ENCODE results near the gene DNM3.

Gene DNM3

DNA sequence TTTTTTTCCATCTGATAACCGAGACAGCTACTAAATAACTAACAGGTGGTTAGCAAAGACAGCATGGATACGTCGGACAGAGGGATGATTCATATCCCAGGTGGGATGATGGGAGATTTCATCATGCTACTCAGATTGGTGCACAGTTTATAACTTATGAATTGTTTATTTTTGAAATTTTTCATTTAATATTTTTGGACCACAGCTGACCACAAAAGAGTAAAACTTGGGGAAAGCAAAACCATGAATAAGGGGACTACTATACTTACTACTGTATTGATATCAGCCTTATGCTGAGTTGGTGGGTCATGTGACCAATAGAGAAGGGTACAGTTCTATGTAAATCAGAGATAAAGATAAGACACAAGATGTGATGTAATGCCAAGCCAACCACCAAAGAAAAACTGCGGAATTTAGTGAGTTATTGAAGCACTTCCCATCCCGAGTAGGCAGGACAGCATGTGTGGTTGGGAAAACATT is 331.1 kb downstream of the DNM3 start:
- Mint-ChIP-seq H3K27me3 (ENCODE audit: low read depth) (no peaks in the 10 kb centered on the region), H3K36me3 (ENCODE audit: low read depth) (no peaks in the 10 kb centered on the region), H3K9me3 (no peaks in the 10 kb centered on the region), H3K4me1 (peaks cover 37% of the 10 kb centered on the region), H3K4me3 (no peak overlapping the region), H3K27ac (no peak overlapping the region)
- TF ChIP-seq, protein P1, sequence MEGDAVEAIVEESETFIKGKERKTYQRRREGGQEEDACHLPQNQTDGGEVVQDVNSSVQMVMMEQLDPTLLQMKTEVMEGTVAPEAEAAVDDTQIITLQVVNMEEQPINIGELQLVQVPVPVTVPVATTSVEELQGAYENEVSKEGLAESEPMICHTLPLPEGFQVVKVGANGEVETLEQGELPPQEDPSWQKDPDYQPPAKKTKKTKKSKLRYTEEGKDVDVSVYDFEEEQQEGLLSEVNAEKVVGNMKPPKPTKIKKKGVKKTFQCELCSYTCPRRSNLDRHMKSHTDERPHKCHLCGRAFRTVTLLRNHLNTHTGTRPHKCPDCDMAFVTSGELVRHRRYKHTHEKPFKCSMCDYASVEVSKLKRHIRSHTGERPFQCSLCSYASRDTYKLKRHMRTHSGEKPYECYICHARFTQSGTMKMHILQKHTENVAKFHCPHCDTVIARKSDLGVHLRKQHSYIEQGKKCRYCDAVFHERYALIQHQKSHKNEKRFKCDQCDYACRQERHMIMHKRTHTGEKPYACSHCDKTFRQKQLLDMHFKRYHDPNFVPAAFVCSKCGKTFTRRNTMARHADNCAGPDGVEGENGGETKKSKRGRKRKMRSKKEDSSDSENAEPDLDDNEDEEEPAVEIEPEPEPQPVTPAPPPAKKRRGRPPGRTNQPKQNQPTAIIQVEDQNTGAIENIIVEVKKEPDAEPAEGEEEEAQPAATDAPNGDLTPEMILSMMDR (IDR thresholded peaks at IDR 0.05; ENCODE audit: unreplicated experiment in 3 of 3), result no peak

DNA sequence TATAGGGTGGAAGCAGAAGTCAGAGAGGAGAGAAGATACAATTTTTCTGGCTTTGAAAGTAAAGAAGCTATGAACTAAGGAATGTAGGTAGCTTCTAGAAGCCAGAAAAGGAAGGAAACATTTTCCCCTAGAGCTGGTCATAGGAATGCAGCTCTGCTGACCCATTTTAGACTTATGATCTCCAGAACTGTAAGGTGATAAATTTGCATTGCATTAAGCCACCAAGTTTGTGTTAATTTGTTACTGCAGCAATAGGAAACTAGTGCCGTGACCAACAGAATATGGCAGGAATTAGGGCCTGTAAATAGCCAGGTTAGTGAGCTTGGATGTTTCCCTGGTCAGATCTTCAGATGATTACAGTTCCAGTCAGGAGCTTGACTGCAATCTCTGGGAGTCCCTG is 334.9 kb downstream of the DNM3 start:
- peaks cover 31% of the 10 kb centered on the region for H3K4me1 Mint-ChIP-seq
- TF ChIP-seq, protein P1 (IDR thresholded peaks at IDR 0.05; ENCODE audit: unreplicated experiment in 3 of 3), result no peak
- H3K36me3 Mint-ChIP-seq (ENCODE audit: low read depth), result no peaks in the 10 kb centered on the region
- H3K4me3 Mint-ChIP-seq, result no peak overlapping the region
- peak overlapping the region; percentile 36 to 56 (median 45) for H3K27ac Mint-ChIP-seq
- no peaks in the 10 kb centered on the region for H3K9me3 Mint-ChIP-seq
- H3K27me3 Mint-ChIP-seq (ENCODE audit: low read depth), result no peaks in the 10 kb centered on the region

DNA sequence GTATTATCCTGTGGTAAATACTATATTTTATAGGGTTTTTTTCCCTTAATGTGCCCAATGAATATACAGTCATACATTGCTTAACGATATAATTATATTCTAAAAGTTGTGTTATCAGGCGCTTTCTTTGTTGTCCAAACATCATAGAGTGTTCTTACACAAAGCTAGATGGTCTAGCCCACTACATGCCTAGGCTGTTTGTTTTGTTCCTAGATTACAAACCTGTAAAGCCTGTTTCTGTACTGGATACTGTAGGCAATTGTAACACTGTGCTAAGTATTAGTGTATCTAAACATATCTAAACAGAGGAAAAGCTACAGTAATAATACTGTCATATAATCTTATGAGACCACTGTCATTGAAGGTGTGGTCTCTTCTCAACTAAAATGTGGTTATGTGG is 336.6 kb downstream of the DNM3 start:
- Mint-ChIP-seq H3K27me3 (ENCODE audit: low read depth) (no peaks in the 10 kb centered on the region), H3K36me3 (ENCODE audit: low read depth) (no peaks in the 10 kb centered on the region), H3K4me1 (peaks cover 47% of the 10 kb centered on the region), H3K9me3 (no peaks in the 10 kb centered on the region), H3K27ac (peak overlapping the region in 2 of 3 experiments; percentile 99), H3K4me3 (no peak overlapping the region)
- TF ChIP-seq, protein P1 (IDR thresholded peaks at IDR 0.05; ENCODE audit: unreplicated experiment in 3 of 3), result no peak

DNA sequence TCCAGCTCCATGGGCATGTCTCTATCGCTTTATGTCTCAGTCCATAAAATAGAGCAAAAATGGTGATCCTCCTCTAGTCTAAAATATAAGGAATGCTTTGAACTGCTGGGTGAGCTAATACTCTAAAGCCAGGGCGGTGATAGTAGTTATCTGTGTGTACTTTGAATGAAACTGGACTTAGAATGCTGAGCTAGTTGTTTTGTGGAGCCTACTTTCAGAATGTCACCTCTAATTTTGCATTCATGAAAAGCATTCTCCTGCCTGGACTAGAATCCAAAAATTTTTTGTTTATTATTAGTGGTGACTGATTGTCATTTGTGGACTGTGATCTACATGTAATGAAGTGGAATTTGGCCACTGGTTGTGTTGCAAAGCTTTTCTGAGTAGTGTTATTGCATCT is 337.6 kb downstream of the DNM3 start:
- H3K4me1 Mint-ChIP-seq, result peaks cover 51% of the 10 kb centered on the region
- H3K4me3 Mint-ChIP-seq, result no peak overlapping the region
- H3K9me3 Mint-ChIP-seq, result no peaks in the 10 kb centered on the region
- TF ChIP-seq, protein P1 (IDR thresholded peaks at IDR 0.05; ENCODE audit: unreplicated experiment in 3 of 3), result no peak
- no peaks in the 10 kb centered on the region for H3K36me3 Mint-ChIP-seq (ENCODE audit: low read depth)
- no peaks in the 10 kb centered on the region for H3K27me3 Mint-ChIP-seq (ENCODE audit: low read depth)
- H3K27ac Mint-ChIP-seq, result peak overlapping the region; percentile 99

DNA sequence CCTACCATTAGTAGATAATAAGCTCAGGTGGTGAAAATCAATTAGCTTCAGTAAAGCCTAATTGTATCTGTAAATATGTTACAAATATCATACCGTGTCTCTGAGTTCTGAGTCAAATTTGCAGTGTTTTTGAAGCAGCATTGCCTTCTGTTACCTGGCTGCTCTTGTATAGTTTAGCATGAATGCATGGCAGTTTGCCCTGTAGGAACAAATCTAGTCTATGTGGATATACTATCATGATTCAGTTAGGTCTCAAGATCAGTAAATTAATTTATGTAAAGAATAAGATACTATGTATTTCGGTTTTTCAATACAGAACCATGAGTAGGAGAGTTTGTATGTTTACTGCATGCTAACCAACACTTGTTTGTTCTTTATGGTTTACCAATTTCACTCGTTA is 338.6 kb downstream of the DNM3 start:
- Mint-ChIP-seq H3K27ac (peak overlapping the region; percentile 99), H3K36me3 (ENCODE audit: low read depth) (no peaks in the 10 kb centered on the region), H3K27me3 (ENCODE audit: low read depth) (no peaks in the 10 kb centered on the region), H3K4me3 (peak overlapping the region in 1 of 3 experiments; percentile 59), H3K4me1 (peaks cover 56% of the 10 kb centered on the region), H3K9me3 (no peaks in the 10 kb centered on the region)
- TF ChIP-seq, protein P1 (IDR thresholded peaks at IDR 0.05; ENCODE audit: unreplicated experiment in 3 of 3), result no peak

DNA sequence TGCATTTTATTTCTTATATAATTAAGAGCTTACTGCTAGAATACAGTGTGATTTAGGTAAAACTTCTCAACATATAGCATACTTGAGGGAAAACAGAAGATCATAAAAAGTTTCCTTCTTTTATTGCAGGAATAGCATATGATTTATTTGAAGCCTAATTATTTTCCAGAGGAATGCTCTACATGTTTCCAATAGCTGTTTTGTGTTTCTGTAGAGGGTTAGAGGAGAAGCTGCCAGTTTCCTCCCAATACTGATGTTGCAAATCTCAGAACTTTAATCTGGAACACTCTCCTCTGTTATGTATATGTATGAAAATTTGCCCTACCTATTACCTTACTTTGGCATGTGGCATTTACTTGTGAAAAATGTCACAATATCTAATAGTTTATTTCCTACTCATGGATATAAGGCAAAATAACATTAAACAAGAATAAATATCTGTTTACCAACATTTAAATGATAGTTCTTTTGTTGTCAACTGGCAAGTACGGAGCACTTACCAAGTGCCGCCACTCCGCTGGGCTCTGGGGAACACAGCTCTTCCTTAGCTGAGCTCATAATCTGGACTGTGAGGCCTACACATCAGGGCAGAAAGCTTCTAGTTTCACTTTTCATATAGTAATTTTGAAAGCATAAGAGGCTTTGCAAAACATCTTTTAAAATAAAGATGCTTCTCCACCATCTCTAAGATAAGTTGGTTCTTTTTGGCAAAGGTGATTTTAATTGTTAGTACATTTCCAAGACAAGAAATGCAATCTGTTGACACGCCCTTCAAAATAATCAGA is 339.4 kb downstream of the DNM3 start:
- Mint-ChIP-seq H3K4me1 (peaks cover 63% of the 10 kb centered on the region), H3K4me3 (peak overlapping the region; percentile 30 to 75 (median 64)), H3K36me3 (ENCODE audit: low read depth) (no peaks in the 10 kb centered on the region), H3K27me3 (ENCODE audit: low read depth) (no peaks in the 10 kb centered on the region), H3K9me3 (no peaks in the 10 kb centered on the region), H3K27ac (peak overlapping the region; percentile 99)
- TF ChIP-seq, protein P1 (IDR thresholded peaks at IDR 0.05; ENCODE audit: unreplicated experiment in 3 of 3), result no peak
